GM19397 (cell line): ENCODE data around the gene DNAJB6.

Experiments used
- ATAC-seq: cut with Tn5 transposase; IDR thresholded peaks from one replicate; pipeline ENCODE4 v1.9.1; 2021; ENCODE audit warnings: mild to moderate bottlenecking, moderate library complexity; ENCODE audit not compliant: unreplicated experiment

The DNAJB6 gene

DNA sequence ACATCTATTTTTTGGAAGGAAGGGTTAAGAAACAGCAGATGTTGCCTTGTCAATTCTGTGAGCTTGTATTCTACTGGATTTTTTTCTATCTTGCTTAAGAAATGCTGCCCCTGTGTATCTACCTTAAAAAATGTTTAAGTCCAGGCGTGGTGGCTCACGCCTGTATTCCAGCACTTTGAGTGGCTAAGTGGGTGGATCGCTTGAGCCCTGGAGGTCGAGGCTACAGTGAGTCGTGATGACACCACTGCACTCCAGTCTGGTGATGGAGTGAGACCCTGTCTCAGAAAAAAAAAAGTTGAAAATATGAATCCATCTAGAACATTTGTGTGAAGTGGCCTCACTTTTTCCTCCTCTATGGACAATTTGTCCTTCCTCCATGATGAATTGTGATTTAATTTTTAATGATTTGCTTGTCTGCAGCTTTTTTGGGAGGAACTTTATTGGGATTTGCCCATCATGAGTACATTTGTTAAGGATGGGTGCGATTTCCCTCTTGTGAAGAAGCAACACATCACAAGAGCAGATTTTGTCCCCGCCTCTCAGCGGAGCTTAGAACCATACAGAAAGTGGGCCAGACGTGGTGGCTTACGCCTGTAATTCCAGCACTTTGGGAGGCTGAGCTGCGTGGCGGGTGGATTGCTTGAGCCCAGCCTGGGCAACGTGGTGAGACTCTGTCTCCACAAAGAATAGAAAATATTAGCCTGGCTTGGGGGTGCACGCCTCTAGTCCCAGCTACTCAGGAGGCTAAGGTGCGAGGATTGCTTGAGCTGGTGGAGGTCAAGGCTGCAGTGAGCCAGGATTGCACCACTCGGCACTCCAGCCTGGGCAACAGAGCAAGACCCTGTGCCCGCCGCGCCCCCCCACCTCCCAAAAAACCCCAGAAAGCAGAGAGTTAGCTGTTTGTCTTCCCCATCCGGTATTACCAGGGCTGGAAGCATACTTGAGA, 57.7 kb downstream of the DNAJB6 start:
- no peak for ATAC-seq

DNA sequence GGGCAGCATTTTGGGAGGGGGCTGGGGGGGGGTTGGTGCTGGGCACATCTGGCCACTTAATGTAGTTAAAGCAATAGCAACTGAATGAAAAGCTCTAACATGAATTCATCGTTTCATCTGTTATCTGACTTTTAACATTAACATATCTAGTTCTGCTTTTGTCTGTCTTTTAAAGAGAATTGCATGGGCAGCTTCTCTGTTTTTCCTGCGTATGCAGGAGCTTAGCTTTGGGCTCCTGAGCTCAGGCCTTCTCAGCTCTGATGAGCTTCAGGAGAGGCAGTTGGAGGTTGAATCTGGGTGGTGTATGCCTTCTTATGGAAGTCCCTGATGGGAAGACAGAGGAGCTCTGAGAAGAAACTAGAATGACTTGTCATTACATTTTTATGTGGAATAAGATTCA, 58.4 kb downstream of the DNAJB6 start:
- no peak for ATAC-seq

DNA sequence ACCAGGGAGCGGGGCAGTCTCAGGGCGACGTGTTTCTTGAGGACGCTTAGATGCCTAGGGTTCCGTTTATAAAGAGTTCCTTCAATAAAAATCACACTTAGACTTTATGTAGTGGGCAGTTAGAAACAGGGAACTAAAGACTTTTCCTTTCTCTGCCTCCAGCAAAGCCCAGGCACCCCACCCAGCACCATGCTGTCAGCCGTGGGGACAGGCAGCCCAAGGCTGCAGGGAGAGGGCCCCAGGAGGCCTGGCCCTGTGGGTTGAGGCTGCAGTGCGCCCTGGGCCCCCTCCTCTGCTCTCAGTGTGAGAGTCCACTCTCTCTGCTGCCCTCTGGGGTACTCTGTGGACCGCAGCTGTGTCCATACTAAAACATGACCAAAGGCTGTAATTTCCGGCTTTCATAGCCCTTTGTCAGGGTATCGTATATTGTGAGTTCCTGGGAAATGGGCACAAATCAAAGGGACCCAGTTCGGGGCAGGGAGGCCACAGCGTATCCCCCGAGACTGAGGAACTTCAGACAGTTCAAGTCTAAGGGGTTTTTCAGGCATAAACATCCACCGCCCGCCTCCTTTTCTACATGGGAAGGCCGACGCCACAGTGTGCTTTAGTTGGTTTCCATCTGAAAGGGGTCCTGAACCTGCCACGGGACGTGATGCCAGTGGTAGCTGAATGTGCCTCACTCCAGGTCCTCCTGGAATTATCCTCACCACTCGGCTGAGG, 59.7 kb downstream of the DNAJB6 start:
- ATAC-seq: no peak

DNA sequence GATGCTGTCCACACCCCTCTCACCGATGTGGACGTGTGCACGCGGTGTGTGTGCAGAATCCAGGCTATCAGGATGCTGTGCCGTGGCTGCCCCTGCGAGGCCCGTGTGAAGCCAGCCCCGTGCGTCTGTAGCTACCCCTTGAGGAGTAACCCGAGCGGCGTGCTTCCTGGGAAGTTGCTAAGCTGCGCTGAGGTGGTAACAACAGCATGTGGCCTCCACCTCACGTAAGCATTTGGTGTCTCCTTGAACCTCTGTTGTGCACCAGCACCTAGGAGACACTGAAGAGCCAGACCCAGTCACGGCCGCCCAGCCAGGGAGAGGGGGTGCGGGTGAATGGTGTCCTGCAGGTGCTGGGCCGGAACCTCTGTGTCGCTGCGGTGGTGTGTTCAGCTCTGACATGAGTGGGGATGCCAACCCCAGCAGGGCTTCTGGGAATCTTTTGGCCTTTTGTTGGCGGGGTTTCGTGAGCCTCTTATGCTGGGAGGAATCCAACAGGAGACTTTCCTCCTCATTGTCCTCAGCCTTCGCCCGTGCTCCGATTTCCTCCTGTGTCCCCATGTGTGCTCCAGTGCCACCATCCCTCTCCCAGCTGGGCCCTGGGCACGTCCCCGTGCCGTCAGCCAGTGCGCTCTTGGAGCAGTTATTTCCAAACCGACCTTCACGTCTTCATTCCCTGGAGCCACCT, 60.4 kb downstream of the DNAJB6 start:
- no peak for ATAC-seq

DNA sequence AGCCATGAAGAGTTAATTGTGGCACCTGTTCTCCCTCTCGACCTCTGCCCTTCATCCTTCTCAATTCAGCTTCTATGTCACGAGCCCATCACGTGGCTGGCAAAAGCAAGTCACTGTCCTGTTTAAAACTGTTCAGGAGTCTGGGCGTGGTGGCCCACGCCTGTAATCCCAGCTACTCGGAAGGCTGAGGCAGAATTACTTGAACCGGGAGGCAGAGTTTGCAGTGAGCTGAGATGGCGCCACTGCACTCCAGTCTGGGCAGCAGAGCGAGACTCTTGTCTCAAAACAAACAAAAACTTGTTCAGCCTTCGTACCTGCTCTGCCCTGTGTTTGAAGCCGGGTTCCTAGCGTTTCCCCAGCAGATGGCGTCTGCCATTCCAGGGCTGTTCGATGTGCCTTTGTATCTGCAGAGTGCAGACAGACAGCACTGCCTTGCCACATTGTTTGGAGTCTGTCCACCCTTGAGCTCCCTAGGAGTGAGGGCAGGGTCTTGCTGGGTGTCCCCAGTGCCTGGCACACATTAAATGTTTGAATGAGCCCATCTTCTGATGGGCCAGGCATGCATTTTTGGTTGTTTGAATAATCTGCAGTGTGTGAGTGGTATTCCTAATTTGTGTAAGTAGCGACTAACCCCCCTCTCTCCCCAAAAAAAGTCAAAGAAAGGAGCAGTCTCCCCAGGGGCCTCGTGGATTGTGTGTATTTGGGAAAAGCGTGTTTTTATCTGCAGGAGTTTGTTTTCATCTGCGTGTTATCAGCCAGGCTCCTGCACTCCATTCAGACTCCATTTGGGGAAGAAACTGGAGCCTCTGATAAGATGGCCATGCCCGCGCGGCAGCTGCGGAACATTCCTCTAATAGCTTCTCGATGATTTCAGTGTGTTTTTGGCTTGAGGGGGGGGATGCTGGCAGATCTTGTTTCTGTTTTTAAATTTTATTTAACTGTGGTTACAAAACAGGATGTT, 61.2 kb downstream of the DNAJB6 start:
- ATAC-seq: no peak

DNA sequence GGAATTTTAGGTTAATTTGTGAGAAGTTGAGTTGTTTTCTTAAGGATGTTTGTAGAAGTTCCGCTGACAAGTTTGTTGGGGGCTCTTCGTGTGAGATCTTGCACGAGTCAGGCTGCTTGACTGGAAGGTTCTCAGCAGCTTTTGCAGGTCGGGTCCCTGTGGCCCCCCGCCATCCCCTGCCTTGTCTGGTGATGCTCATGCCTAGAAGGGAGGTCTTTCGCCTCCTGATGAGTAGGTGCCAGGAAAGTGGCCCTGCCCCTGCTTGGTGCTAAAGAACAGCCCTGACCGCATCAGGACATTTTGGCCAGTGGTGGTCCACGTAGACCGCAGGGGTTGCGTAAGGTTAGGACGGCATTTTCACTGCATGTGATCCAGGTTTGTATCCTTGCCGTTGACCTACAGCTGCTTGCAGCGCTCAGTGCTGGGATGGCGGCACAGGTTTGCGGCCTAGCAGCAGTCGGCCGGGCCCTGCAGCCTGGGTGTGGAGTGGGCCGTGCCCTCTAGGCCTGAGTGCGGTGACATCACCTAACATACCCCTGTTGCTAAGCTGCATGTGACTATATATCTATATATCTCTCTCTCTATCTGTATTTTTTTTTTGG, 62.4 kb downstream of the DNAJB6 start:
- ATAC-seq: no peak

DNA sequence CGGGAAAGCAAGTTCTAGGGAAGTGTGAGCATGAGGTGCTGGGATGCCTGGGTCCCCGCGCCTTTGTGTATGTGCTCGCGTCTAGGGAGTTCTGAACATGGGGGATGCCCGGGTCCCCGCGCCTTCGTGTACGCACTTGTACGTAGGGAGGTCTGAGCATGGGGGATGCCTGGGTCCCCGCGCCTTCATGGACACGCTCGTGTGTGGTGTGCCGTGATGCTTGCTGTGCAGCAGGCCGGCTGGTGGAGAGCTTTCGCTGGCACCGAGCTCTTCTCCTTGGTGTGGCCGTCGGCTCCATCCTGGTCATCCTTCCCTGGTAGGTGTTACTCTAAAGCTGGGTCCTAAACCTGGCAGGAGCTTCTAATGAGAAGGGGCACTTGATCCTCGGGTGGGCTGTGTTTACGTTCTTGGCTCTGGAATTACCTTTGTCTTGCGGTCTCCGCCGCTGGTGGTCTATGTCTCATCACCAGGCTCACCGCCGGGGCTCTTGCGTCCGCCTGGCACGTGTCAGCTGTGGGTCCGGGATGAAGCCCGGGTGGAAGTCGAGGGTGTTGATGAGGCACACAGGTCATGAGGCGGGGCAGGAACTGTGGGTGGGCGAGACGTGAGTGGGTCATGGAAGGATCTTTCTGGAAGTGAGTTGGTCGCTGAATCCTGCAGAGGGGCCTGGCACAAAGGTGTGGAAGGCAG, 63.5 kb downstream of the DNAJB6 start:
- ATAC-seq: no peak

DNA sequence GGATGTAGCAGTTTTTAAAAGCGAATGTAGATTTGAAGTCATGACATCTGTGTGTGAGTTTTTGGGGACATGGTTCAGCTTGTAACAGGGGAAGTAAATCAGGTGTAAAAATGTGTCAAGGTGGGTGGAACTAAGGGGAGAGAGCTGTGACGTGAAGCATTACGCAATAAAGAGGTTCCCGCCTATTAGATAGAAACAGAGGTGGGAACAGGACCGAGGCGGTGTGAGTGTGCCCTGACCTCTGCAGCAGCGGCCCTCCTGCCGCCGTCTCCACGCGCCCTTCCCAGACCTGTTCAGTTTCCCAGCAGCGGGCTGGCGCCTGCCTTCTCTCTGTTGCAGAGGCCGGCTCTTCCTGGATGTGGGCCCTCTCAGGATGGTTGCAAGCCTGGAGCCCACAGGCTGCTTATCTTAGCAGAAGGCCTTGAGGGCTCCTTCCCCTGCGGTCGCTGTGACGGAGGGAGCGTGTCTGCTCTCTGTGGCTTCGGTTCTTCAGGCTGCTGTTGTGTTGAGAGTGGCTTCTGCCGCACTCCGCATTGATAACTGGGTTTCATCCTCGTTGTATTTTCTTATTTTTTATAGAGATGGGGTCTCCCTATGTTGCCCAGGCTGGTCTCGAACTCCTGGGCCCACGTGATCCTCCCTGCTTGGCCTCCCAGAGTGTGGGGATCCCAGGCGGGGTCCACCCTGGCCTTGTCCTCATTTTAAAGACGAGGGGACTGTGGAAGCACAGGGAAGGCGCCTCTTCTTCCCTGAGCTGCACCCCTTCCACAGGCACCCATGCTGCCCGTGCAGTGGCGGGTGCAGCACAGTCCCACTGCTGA, 65.0 kb downstream of the DNAJB6 start:
- no peak for ATAC-seq

DNA sequence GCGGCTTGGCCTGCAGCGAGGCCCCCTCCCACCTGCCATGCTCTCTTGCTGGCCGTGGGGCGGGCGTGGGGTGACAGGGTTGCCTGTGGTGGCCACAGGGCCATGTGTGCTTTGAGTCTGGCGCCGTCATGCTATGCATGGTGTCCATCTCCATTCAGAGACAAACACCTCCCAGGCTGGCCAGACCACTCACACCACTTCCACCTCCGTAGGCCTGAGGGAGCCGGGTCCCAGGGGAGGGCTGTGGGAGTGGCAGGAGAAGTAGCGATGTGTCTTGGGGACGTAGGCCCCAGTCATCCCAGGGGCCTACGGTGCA, 65.5 kb downstream of the DNAJB6 start:
- no peak for ATAC-seq

DNA sequence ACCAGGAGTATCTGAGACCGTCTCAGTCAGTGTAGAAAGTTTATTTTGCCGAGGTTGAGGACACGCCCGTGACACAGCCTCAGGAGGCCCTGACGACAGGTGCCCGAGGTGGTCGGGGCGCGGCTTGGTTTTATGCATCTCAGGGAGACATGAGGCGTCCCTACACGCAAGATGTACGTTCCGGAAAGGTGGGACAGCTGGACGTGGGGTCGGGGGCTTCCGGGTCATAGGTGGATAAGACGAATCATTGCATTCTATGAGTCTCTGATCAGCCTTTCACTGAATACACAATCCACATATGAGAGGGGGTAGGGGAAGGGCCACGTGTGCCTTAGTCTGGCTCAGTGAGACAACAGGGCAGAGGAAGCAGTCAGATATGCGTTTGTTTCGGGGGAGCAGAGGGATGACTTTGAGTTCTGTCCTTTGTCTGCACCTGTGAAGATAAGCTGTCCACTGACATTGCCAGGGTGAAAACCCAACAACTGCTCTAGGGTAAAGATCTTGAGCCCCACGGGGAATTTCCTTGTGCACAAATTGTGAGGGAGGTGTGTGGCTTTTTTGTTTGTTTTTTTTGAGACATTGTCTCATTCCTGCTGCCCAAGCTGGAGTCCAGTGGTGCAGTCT, 66.2 kb downstream of the DNAJB6 start:
- no peak for ATAC-seq

DNA sequence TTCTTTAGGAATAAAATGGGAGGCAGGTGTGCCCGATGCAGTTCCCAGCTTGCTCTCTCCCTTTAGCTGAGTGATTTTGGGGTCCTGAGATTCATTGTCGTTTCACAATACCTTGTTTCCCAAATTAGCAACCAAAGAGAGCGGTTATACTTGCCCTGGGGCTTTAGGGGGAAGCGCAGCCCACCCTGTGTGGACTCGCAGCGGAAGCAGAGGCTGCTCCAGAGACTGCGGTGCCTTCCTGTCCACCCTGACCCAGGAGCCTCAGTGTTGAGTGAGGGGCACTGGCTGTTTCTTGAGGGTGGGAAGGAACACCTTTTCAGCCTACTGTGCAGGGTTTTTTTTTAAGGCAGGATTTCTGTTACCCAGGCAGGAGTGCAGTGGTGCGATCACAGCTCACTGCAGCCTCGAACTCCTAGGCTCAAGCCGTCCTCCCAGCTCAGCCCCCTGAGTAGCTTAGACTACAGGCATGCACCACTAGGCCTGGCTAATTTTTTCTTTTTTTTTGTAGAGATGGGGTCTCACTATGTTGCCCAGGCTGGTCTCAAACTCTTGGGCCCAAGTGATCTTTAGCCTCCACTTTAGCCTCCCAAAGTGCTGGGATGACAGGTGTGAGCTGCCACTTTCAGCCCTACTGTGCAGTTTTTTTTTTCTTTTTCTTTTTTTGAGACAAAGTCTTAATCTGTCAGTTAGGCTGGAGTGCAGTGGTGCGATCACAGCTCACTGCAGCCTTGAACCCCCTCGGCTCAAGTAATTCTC, 67.0 kb downstream of the DNAJB6 start:
- no peak for ATAC-seq

DNA sequence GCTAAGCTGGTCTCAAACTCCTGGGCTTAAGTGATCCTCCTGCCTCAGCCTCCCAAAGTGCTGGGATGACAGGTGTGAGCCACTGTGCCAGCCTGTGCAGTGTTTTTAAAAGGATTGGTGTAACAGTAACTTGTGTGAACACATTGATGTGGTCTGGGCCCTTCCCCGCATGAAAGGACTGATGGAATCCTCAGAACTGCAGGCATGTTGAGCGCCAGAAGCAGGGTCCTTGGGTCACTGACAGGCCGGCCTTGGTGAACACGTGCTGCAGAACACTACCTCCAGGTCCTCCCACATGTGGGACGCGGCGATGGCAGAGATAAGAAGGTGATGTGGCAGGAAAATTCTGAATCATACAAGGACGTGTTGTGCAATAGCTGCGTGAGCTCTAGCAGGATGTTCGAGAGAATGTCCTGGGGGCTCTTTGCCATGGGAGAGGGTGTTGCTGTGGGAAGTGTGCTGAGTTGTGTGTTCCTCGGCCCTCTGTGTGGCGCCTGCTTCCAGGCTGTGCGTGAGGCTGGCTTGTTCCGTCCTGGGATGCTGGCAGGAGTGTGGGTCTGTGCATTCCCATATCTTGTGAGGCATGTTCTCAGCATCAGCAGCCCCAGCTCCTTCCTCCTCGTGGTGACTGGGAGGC, 68.2 kb downstream of the DNAJB6 start:
- no peak for ATAC-seq

DNA sequence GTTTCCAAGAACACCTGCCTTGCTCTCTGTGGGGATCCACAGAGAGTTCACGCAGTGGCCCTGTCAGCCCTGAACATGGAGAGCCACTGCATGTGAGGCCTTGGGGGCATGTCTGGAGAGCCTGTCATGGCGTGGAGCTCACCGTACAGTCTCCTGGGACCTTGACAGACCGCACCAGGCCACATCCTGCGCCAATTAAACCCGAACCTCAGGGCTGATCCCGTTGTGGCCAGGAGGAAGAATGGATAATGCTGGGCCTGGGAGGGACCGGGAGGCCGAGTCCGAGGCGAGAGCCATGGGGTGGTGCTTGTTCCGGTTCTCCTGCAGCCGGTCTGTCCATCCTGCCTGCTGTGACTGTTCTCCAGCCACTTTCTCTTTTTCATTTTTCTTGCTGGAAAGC, 68.7 kb downstream of the DNAJB6 start:
- ATAC-seq: no peak

DNA sequence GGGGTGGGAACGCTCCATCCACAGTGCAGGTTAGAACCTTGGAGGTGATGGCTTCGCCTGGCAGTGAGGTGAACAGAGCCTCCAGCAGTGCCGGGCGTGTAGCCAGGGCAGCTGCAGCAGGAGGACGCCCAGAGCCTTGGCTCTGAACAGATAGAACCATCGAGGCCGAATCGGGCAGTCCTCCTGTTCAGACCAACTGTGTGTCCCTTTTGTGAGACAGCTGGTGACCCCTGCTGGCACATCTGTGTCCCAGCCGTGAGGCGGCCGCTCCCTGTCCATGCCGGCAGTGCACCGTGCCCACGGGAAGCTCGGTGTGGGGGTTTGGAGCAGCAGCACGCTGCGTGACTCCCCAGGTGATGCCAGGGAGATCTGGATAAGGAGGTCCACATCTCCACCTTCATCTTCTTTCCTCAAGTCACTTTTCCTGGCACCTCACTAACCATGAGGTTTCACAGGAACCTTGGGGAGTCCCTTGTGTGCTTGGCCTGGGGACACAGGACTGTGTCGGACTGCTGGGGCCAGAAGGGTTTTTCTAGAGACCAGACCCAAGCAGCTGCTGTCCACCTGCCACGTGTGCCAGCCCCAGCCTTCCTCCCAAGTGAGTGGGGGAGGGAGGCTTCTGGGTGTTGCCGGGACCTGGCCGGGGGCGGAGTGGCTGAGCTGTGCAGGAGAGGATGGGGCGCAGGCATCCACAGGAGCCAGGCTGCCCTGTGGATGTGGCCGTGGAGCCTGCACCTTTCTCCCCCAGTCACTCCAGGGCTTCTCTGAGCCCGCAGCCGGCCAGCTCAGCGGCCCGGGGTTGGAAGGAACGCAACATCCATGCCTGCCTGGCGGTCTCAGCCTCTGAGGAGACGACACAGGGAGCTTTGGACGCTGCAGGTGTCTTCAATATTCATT, 69.4 kb downstream of the DNAJB6 start:
- ATAC-seq: no peak

DNA sequence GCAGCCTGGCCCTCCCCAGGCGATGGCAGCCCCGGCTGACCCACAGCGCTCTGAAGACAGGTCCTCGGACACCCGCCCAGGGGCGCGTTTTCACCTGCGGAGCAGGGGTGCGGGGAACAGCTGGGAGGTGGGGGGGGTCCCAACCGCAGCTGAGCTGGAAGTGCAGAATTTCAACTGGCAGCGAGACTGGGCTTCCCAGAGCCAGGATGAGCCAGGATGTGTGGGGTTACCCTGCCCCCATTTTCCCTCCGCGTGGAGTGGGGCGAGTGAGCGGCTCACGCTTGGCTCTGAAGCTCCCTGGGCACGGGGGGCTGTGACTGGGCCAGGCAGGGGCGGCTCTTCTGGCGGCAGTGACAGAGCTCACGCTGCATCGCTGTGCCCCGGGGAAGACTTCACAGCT, 70.2 kb downstream of the DNAJB6 start:
- no peak for ATAC-seq
